Ishikawa (cell line): ENCODE measurements around the gene NOVA1.

Experiments
- CEBPB ChIP-seq: IDR thresholded peaks from 2 replicates; pipeline ENCODE4 v1.6.1; 2012
- EP300 ChIP-seq: IDR thresholded peaks from 2 replicates; pipeline ENCODE4 v1.6.1; 2012; ENCODE audit warnings: borderline replicate concordance
- MAX ChIP-seq: IDR thresholded peaks from 2 replicates; pipeline ENCODE4 v1.6.1; 2012
- NFIC ChIP-seq: IDR thresholded peaks from 2 replicates; pipeline ENCODE4 v1.6.1; 2012
- RAD21 ChIP-seq: IDR thresholded peaks from 2 replicates; pipeline ENCODE4 v1.6.1; 2012; ENCODE audit warnings: low read depth
- REST ChIP-seq: IDR thresholded peaks from 2 replicates; pipeline ENCODE4 v1.6.1; 2012; ENCODE audit warnings: low read depth, mild to moderate bottlenecking
- TAF1 ChIP-seq: IDR thresholded peaks from 2 replicates; pipeline ENCODE4 v1.6.1; 2012; ENCODE audit warnings: low read depth, mild to moderate bottlenecking
- USF1 ChIP-seq: IDR thresholded peaks from 2 replicates; pipeline ENCODE4 v1.6.1; 2012
- ZBTB7A ChIP-seq: IDR thresholded peaks from 2 replicates; pipeline ENCODE4 v1.6.1; 2012; ENCODE audit warnings: low read depth

GRCh38 chr14:26589925-26590324 is 7.9 kb downstream of the NOVA1 start:
- TF ChIP-seq TAF1 (no peak), EP300 (no peak), NFIC (no peak), REST (no peak), MAX (no peak), RAD21 (no peak), ZBTB7A (no peak), USF1 (no peak), CEBPB (no peak)
